Vagina (tissue), 2 donors: ENCODE results near the gene FAM13B. TPM values are rescaled to one million over a fixed set of nuclear protein-coding genes. Genes with fewer than 3 reads are reported as not detected.
"Not testable (repeated sequence)": the region's sequence is repeated elsewhere in the genome, so short reads cannot be mapped to it uniquely, and the experiment has no call there.

Experiments
- DNase-seq, 2 donors: peaks; one replicate each; pipeline ENCODE4 v3.0.0-alpha.2; 2017; ENCODE audit errors: extremely low spot score in 2 of 2
- H3K27ac ChIP-seq: fragments of 200-600 bp; sonication (generic); one replicate; pipeline ENCODE4 v1.5.1; 2019
- H3K27me3 ChIP-seq: fragments of 200-600 bp; sonication (generic); one replicate; pipeline ENCODE4 v1.5.1; 2019
- H3K36me3 ChIP-seq, 2 donors: fragments of 200-600 bp; sonication (generic); one replicate each; pipeline ENCODE4 v1.5.1; 2017 to 2019
- H3K4me1 ChIP-seq: fragments of 200-600 bp; sonication (generic); one replicate; pipeline ENCODE4 v1.5.1; 2019
- H3K4me3 ChIP-seq, 2 donors: fragments of 200-600 bp; sonication (generic); 1 replicate in 1 of 2; 2 replicates in 1 of 2; pipeline ENCODE4 v1.5.1; 2016 to 2019
- H3K9me3 ChIP-seq: fragments of 200-600 bp; sonication (generic); one replicate; pipeline ENCODE4 v1.5.1; 2019
- POLR2A ChIP-seq, 2 donors: fragments of 450-650 bp; IDR thresholded peaks; one replicate each; pipeline ENCODE4 v1.6.1; 2017; ENCODE audit warnings: antibody characterized with exemption in 2 of 2, mild to moderate bottlenecking in 2 of 2, moderate library complexity in 2 of 2
- POLR2AphosphoS5 ChIP-seq, 2 donors: sonication (generic); formaldehyde crosslinking; IDR thresholded peaks; one replicate each; pipeline ENCODE4 v1.9.0; 2017; ENCODE audit warnings: antibody characterized with exemption in 2 of 2, mild to moderate bottlenecking in 2 of 2, low read depth in 1 of 2; ENCODE audit not compliant: insufficient read depth in 1 of 2
- intact Hi-C: fragments of 100-400 bp; cut with DNase I; formaldehyde crosslinking; loops from one replicate; pipeline ENCODE4 v1.15.1; 2023
- total RNA-seq: library from RNA; depleted of rRNA; stranded (reverse); fragments of >200 nt; gene quantifications from one replicate; pipeline ENCODE4 v1.2.3, GENCODE V29; 2016
- TF ChIP-seq, protein P1 (sequence below), 3 experiments: fragments of 450-650 bp in 2 of 3; fragments of 200-600 bp in 1 of 3; sonication (generic) in 1 of 3; IDR thresholded peaks; one replicate each; pipeline ENCODE4 v1.5.1; 2017 to 2019; ENCODE audit warnings: antibody characterized with exemption in 3 of 3, mild to moderate bottlenecking in 2 of 3, moderate library complexity in 2 of 3

Gene FAM13B
- total RNA-seq, 1 donor from 2014 or later, result 44.2 TPM

DNA sequence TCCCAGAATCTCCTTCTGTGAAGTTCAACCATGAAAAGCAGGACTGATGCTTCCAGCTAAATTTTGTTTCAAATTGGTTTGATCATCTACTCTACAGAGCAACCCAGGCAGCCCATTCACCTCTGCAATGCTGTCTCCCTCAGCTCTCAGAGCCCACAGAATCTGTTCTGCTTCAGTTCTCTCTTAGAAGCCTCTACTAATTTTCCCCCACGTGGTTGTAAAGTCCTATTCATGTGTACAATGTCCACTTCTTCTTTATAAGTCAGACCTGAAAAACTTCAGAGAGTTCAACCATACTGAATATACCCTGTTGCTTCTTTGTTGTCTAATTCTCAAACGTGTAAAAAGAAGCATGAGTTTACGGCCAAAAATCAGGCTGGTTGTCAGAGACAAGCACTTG, 21.3 kb upstream of the FAM13B start:
- Histone ChIP-seq H3K36me3 (no peaks in the 10 kb centered on the region), H3K4me3 (no peak overlapping the region), H3K27ac (no peak overlapping the region), H3K9me3 (no peaks in the 10 kb centered on the region), H3K27me3 (no peaks in the 10 kb centered on the region), H3K4me1 (no peaks in the 10 kb centered on the region)
- TF ChIP-seq POLR2A (IDR thresholded peaks at IDR 0.05) (no peak), POLR2AphosphoS5 (IDR thresholded peaks at IDR 0.05; ENCODE audit: insufficient read depth in 1 of 2, low read depth in 1 of 2) (no peak)
- TF ChIP-seq, protein P1, sequence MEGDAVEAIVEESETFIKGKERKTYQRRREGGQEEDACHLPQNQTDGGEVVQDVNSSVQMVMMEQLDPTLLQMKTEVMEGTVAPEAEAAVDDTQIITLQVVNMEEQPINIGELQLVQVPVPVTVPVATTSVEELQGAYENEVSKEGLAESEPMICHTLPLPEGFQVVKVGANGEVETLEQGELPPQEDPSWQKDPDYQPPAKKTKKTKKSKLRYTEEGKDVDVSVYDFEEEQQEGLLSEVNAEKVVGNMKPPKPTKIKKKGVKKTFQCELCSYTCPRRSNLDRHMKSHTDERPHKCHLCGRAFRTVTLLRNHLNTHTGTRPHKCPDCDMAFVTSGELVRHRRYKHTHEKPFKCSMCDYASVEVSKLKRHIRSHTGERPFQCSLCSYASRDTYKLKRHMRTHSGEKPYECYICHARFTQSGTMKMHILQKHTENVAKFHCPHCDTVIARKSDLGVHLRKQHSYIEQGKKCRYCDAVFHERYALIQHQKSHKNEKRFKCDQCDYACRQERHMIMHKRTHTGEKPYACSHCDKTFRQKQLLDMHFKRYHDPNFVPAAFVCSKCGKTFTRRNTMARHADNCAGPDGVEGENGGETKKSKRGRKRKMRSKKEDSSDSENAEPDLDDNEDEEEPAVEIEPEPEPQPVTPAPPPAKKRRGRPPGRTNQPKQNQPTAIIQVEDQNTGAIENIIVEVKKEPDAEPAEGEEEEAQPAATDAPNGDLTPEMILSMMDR (IDR thresholded peaks at IDR 0.05), result no peak
- DNase-seq, result no peak
- intact Hi-C loops, result no loop called here

DNA sequence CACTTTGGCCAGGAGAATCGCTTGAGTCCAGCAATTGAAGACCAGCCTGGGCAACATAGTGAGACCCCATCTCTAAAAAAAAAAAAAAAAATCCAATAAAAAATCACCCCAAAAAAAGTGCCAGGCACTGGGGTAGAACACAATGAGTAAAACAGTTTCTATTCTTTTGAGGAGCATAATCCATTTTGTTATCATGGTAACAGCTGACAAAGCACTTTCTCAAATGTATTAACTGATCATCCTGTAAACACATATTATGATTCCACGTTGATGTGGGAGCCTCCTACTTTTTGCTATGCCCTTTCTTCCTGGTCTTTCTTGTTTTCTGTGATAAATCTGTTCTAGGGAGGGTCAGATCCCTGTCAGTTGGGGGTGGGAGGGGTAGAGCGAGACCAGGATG, 20.7 kb upstream of the FAM13B start:
- Histone ChIP-seq H3K9me3 (no peaks in the 10 kb centered on the region), H3K4me1 (no peaks in the 10 kb centered on the region), H3K4me3 (no peak overlapping the region), H3K36me3 (no peaks in the 10 kb centered on the region), H3K27me3 (no peaks in the 10 kb centered on the region), H3K27ac (no peak overlapping the region)
- no peak for TF ChIP-seq POLR2A (IDR thresholded peaks at IDR 0.05)
- intact Hi-C loops, result no loop called here
- DNase-seq, result no peak

DNA sequence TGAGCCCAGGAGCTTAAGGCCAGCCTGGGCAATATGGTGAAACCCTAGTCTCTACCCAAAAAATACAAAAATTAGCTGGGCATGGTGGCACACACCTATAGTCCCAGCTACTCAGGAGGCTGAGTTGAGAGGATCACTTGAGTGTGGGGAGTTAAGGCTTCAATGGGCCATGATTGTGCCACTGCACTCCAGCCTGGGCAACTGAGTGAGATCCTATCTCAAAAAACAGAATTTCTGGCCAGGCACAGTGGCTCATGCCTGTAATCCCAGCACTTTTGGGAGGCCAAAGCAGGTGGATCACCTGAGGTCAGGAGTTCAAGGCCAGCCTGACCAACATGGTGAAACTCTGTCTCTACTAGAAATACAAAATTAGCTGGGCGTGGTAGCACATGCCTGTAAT, 19.8 kb upstream of the FAM13B start:
- H3K9me3 ChIP-seq, H3K4me1 ChIP-seq, H3K4me3 ChIP-seq, H3K27ac ChIP-seq, intact Hi-C loops, H3K27me3 ChIP-seq, DNase-seq, H3K36me3 ChIP-seq: not testable (repeated sequence)

DNA sequence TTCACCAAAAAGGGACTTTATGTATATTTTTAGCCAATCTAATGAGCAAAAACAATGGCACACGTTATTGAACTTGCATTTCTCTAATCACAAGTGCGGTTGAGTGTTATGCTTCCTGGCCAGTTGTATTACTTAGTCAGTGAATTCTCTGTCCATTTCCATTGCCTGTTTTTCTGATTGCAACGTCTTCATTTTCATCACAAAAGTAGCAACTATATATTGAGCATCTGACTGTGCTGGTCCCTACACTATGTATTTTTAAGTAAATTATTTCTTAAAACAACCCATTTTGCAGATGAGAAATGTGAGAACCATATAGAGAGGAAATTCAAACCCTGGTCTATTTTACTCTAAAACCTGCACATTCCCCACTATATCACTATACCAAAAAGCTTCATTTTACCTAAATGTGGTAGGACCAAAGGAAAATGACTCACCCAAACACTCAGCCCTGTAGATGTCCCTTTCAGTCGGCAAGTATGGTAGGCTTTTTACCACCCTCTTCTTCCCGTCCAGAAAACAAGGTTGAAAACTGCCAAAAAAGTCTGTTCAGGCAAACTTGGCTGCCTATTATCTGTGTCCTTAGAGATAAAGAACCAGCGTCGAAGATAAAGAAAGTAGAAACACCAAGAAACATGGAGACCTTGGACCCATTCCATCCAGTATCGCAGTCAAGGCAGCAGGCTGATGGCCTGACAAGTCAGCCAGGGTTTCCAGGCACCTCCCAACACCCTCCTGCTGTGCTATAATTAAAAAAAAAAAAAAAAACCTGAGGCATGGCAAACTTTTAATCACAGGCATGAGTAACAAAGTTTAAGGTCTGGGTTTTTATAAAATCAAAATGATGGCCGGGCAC, 18.8 kb upstream of the FAM13B start:
- no peak for DNase-seq
- intact Hi-C loops, result no loop called here
- Histone ChIP-seq H3K27ac (no peak overlapping the region), H3K4me1 (no peaks in the 10 kb centered on the region), H3K9me3 (no peaks in the 10 kb centered on the region), H3K36me3 (no peaks in the 10 kb centered on the region), H3K4me3 (no peak overlapping the region), H3K27me3 (no peaks in the 10 kb centered on the region)
- no peak for TF ChIP-seq POLR2AphosphoS5 (IDR thresholded peaks at IDR 0.05; ENCODE audit: insufficient read depth in 1 of 2, low read depth in 1 of 2)
- TF ChIP-seq POLR2A (IDR thresholded peaks at IDR 0.05), result no peak
- TF ChIP-seq, protein P1 (IDR thresholded peaks at IDR 0.05), result no peak

DNA sequence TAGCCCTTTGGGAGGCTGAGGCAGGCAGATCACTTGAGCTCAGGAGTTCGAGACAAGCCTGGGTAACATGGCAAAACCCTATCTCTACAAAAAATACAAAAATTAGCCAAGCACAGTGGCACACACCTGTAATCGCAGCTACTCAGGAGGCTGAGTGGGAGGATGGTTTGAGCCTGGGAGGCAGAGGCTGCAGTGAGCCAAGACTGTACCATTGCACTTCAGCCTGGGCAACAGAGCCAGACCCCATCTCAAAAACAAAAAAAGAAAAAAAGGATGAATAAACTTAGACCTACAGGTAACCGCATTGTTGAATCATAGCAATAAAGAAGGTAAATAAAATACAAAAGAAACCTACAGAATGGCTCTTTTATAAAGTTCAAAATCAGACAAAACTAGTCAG, 12.4 kb upstream of the FAM13B start:
- H3K4me3 ChIP-seq, H3K4me1 ChIP-seq, H3K9me3 ChIP-seq, DNase-seq, H3K36me3 ChIP-seq, H3K27me3 ChIP-seq, intact Hi-C loops, H3K27ac ChIP-seq: not testable (repeated sequence)

DNA sequence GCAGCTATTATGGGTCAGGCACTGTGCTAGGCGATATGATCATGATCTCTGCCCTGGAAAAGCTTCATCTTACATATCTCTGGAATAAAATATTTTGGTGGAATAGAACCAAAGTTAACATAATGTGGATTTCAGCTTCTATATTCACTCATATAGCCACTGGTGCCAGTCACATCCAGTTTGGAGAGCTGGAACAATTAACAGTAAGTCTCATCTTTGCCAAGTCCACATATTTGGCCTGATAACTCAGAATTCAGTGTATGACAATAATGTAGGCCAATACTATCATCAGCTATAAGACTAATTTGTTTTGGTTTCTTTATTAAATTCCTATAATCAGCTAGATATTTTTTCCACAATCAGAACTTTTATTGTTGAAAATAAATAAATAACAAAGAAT, 5.9 kb upstream of the FAM13B start:
- H3K27me3 ChIP-seq, result no peaks in the 10 kb centered on the region
- DNase-seq, result no peak
- TF ChIP-seq POLR2A (IDR thresholded peaks at IDR 0.05) (no peak), POLR2AphosphoS5 (IDR thresholded peaks at IDR 0.05; ENCODE audit: insufficient read depth in 1 of 2, low read depth in 1 of 2) (no peak)
- TF ChIP-seq, protein P1 (IDR thresholded peaks at IDR 0.05), result no peak
- H3K4me1 ChIP-seq, result peaks cover 7% of the 10 kb centered on the region
- intact Hi-C loops, result no loop called here
- no peaks in the 10 kb centered on the region for H3K9me3 ChIP-seq
- H3K36me3 ChIP-seq, result no peaks in the 10 kb centered on the region
- H3K27ac ChIP-seq, result no peak overlapping the region
- H3K4me3 ChIP-seq, result no peak overlapping the region
